ENCODE data around the gene C11orf91.

DNA sequence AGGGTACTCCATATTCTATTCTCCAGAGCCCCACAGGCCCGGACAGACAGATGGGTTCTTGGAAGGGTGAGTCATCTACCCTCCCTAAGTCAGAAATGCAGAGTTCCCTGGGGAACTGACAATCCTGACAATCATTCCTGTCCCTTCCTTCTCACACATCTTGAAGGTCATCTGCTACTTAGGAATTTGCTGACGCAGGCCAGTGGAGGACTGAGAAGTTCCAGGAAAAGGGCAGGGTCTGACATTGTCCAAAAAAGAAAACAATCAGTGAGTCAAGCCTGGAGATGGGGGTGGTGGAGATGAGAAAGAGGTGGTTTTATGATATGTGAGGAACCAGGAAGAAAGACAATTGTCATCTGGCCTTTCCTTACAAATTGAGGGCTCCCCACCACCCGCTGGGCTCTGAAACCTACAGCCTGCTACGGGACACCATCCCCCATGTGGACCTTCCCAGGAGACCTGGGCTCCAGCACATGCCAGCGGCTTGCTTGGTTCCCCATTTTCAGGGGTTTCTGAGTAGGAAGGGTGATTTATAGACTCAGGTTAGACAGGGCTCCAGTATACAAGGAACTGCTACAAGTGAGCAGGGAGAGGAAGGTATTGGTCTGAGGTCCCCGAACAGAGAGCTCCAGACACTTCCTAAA, 22.7 kb upstream of the C11orf91 start:
- TF ChIP-seq CTCF (IDR thresholded peaks at IDR 0.05) (no peak), POLR2A (IDR thresholded peaks at IDR 0.05; ENCODE audit: low read depth) (no peak)

Measured in esophagus muscularis mucosa (tissue), 3 donors.